HG03066 (cell line): Measurements from ENCODE around the gene HOGA1.

Experiments
- ATAC-seq: cut with Tn5 transposase; IDR thresholded peaks from one replicate; pipeline ENCODE4 v1.9.1; 2021; ENCODE audit warnings: low read depth; ENCODE audit not compliant: unreplicated experiment

HOGA1 gene

DNA sequence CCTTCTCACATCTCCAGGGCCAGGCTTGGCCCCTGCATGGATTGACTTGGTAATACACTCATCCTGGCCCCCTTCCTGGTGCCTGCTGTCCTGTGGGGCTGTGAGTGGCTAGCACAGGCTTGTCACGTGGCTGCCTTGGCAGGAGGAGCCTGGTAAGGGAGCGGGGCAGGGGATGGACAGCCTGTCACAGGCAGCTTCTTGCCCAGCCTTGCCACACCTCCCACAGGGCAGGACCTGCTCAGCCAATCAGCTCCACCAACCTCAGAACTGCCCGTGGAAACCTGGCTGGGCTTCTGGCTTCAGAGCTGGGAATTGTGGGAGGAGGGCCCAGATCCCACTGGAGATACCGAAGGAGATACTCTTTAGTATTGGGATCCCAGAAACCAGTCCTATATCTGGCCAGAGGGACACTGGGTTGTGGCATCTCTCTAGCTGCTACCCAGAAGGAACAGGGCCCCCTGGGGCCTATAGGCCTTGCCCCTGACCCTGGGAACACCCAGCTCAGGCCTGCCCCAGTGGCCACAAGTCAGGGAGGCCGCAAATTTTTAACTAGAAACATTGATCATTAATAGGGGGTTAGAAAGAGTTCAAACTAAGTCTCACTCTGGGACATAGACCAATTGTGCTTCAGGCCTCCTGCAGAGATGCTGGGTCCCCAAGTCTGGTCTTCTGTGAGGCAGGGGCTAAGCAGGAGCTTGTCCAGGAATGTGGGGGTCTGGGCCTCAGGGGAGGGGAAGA is at the start of gene HOGA1:
TSS of gene HOGA1 (plus strand) at position 330 of the 738 bp plus-strand sequence. CDS start at position 645, 315 bp downstream.
- no peak for ATAC-seq

DNA sequence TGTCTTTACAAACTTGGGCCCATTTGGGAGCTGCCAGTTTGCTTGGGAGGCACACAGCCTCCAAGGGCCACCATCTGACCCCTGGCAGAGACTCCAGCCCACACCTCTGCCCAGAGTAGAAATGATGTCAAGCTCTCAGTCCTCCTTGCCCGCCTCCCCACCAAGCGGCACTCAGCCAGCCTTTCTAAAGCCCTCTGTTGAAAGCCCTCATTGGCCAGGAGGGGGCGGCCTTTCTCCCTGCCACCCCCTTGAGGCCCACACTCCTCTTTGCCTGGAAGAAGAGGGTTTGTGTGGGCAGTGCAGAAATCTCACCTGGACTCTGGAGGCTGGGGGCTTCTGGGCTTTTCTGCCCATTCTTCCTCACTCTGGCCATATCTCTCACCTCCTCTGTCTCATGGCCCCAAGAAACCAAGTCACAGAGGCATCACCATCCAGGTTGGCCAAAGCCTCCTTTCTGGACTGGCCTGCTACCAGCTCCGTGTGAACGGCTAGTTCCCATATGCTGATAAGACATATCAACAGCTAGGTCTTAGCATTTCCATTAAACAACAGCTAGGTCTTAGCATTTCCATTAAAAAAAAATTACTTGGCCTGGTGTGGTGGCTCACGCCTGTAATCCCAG is 49.3 kb upstream of the HOGA1 start:
- ATAC-seq: no peak

DNA sequence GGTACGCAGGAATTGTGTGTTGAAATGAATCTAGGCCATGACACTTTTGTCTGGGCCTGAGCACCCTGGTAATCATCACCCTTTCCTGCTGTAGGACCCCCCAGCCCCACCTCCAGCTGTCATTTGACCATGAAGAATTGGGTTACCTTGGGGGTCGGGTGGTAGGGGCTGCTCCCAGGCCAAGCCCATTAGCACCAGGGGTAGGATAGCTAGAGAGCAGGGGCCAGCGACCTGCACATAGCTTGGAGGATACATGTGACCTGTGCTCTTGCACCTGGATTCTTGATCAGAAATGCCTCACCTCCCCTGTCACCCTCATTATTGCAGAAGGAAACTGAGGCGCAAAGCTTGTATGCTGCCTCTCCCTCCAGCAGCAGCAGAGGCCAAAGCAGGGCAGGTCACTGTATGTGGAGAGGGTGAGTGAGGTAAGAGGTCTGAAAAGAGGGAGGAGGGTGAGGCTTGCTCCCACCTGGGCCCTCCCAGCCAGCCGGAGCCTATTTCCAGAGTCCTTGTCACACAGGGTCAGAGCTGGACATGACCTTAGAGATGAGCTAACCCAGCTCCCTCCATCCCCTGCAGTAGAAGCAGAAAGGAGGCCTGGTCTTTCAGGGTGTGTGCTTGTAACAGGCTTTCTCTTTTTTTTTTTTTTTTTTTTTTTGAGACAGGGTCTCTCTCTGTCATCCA is 46.9 kb upstream of the HOGA1 start:
- no peak for ATAC-seq

DNA sequence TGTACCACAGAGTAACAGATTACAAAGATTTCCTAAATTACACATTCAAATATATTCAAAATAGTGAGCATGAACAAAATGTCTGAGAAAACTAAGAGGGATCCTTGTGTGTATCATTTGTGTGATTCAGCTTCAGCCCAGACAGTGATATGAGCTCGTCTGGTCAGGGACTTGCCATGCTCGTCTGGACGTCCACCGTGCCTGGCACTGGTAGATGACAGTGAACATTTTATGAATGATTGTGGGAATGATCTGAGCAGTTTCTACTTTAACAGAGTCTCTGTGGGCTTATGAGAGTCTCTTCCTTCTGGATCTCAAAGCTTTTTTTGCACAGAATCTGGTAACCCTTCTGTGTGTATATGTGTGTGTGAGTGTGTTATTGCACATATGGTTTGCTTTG is 45.8 kb upstream of the HOGA1 start:
- ATAC-seq: no peak

DNA sequence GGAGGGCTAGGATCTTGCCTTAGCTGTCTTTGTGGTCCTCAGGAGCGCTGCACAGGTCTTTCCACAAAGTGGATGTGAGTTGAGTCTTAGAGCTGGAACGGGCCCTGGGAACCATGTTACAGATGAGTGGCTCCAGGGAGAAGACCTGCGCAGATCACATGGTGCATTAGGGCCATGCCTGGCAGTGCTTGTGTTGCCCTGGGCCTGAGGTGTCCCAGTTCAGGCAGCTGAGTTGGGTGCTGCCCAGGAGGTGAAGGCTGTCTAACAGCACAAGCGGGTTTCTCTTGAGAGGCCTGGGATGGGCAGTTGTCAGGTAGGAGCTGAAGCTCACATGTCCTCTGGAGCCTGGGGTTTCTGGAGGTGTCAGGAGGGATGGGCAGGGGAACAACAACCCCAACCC is 45.4 kb upstream of the HOGA1 start:
- ATAC-seq: no peak

GRCh38 chr10:97539523-97540200 is 44.5 kb upstream of the HOGA1 start:
- ATAC-seq: no peak

DNA sequence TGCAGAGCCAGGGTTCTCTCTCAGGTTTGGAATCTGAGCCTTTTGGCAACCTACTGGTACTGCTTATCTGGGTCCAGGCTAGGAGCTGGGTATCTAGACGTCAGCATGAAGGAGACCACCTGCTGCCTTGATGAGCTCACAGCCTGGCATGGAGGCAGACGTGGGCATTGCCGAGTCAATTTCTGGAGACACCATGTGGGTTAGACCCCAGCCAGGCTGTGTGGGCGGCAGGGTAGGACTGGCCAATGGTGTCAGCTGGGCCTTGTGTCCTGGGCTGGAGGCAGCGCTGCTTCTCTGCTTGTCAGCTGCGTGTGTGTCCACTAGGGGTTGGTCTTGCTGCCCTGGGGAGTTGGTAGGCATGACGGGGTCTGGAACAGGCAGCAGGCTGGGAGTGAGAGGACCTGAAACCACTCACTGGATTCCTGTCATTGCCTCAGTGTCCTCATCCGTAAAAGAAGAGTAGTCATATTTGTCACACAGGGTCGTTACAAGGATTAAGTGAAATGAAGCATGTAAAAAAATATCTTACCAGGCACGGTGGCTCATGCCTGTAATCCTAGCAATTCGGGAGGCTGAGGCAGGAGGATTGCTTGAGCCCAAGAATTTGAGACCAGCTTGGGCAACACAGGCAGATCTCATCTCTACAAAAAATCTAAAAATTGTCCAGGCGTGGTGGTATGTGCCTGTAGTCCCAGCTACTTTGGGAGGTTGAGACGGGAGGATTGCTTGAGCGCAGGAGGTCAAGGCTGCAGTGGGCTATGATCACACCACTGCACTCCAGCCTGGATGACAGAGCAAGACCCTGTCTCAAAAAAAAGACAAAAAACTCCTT is 43.3 kb upstream of the HOGA1 start:
- no peak for ATAC-seq

GRCh38 chr10:97542169-97543024 is 41.8 kb upstream of the HOGA1 start:
- no peak for ATAC-seq

DNA sequence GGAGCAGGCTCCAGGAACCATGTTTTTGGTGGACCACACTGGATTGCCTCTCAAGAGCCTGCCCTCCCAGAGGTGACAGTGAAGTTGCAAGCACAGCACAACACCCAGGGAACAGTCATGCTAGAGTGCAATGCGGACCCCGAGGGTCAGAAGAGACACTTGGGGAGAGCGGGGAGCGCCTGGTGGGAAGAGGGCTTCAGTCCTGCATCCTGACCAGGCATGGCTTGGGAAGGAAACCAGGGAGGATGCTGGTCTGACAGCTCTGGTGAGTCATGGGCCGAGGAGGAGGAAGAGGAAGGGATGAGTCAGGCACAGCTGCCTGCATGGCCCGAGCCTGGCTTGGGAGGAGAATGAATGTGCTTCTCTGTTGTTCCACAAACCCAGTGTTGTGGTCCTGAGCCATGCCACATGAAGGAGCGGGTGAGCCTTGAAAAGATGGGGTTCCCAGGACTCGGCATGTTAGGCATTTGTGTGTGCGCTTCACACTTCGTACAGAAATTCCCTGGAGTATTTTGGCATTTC is 41.1 kb upstream of the HOGA1 start:
- no peak for ATAC-seq

DNA sequence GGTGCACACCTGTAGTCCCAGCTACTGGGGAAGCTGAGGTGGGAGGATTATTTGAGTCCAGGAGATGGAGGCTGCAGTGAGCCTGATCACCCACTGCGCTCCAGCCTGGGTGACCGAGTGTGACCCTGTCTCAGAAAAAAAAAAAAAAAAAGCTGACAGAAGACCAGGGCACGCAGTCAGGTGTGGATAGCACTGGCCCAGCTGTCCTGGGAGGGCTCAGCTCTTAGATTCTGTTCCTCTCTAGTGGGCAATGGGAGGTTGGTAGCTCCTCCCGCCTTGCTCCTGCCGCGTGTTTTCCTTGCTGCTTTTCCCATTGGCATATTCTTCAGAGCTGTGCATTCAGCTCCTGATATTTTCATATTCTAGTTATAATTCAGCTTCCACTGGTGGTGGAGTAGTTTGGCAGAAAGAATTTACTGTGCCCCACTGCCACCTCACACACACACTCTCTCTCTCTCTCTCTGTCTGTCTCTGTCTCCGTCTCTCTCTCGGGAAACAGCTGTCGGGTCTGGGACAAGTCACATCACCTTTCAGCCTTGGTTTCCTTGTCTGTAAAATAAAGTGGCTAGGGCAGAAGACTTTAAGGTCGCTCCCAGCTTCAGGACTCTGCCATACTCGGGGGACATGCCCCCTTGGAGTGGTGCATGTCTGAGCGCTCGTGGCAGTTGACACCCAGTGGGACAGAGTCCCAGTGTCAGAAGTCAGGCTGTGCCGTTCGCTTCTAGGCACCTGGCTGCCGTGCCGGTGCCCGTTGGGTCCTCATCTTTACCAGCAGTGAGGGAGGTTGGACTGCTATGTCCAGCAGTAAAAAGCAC is 37.5 kb upstream of the HOGA1 start:
- ATAC-seq: no peak

DNA sequence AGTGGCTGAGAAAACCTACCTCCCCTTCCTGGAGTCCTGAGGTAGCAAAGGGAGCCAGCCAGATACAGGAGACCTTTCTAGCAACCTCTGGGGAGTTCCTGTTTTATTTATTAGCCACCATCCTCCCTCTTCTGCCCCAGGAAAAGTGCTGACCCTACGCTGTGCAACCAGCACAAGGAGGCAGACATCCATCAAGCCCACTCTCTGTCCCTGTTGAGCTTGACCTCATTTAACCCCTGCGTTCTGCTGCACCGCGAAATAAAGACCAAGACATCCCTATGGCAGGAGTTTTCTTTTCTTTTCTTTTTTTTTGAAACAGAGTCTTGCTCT is 37.0 kb upstream of the HOGA1 start:
- no peak for ATAC-seq

DNA sequence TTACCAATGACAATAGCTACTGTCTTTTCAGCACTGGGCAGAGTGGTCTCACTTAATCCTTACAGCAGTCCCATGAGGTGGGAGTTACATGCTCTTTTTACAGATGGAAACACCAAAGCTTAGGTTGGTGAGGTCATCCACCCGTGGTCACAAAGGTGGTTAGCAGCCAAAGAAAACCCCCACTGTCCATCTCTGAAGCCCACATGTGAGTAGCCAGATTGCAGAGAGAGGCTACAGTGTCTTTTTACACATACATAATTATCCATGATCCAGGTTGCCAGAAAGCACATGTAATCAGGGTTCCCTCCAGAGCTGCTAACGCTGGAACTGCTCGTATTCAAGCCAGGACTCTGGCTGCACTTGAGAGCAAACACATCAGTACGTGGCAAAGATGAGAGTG is 36.2 kb upstream of the HOGA1 start:
- ATAC-seq: no peak

DNA sequence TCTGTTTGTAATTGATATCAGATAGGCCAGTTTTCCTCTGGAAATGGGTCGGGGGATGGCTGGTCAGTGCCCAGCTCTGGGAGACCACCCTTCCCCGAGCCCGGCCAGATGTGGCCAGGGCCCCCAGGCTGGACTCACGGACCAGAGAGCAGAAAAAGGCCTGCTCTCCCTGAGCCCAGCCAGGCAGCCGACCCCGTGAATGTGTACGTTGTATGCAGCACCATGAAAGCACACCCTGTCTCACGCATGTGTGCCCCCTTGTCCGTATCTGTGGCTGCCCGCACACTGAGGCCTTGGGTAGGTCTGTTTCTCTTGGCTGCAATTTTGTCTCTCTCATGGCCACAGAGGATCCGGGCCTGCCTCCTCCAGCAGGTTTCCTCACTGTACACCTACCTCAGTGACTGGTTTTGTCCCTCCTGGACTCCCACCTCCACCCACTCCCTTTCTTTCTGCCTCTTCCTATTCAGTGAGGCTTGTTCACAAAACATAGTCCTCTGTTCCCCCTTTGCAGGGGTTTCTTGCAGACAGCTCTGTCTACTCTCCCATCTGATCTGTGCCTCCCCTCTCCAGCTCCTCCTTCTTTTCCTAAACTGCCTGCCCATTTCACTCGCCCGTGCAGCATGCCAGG is 35.2 kb upstream of the HOGA1 start:
- ATAC-seq: no peak

GRCh38 chr10:97549587-97550322 is 34.4 kb upstream of the HOGA1 start:
- no peak for ATAC-seq

GRCh38 chr10:97550336-97551149 is 33.6 kb upstream of the HOGA1 start:
- ATAC-seq: no peak

- ATAC-seq: no peak
Observed at GRCh38 chr10:97551271-97551670, 32.9 kb upstream of the HOGA1 start.
